AG04450 (cell line): Measurements from ENCODE around the gene PTX4. TPM values are rescaled to one million over a fixed set of nuclear protein-coding genes. Genes with fewer than 3 reads are reported as not detected.
"Not testable (repeated sequence)": the region's sequence is repeated elsewhere in the genome, so short reads cannot be mapped to it uniquely, and the experiment has no call there.

ENCODE experiments used
- CTCF ChIA-PET: fragments of 300-600, 350-600 bp; formaldehyde crosslinking; extraction: SDS; loops from one replicate; lab custom pipeline; 2022; ENCODE audit warnings: antibody characterized with exemption, inconsistent platforms; lab: Charles Lee
- POLR2A ChIA-PET: fragments of 350-600 bp; formaldehyde crosslinking; extraction: SDS; loops from one replicate; lab custom pipeline; 2021; ENCODE audit warnings: antibody characterized with exemption, inconsistent platforms; lab: Yijun Ruan, JAX
- DNase-seq: peaks from one replicate; pipeline ENCODE4 v3.0.0-alpha.2; 2011; ENCODE audit warnings: low read depth, low spot score
- H3K27ac ChIP-seq: one replicate; pipeline ENCODE4 v1.5.1; 2012; ENCODE audit warnings: low read depth, low read length, control low read depth
- H3K27me3 ChIP-seq: one replicate; pipeline ENCODE4 v1.6.0; 2012; ENCODE audit warnings: low read length; ENCODE audit not compliant: control insufficient read depth, insufficient read depth
- H3K4me3 ChIP-seq: 2 replicates; pipeline ENCODE4 v1.5.1; 2011; ENCODE audit warnings: mild to moderate bottlenecking, low read depth, low read length, control low read depth
- H3K9me3 ChIP-seq: 2 replicates; pipeline ENCODE4 v1.5.1; 2012; ENCODE audit warnings: low read length; ENCODE audit not compliant: control insufficient read depth, insufficient read depth
- polyA plus RNA-seq: library from polyadenylated mRNA; depleted of rRNA; stranded (reverse); fragments of >200 nt; gene quantifications from 2 replicates; pipeline ENCODE4 v1.2.3, GENCODE V29; 2011
- TF ChIP-seq, protein P1 (sequence below): IDR thresholded peaks from 2 replicates; pipeline ENCODE4 v1.5.1; 2011; ENCODE audit warnings: low read depth, low read length, control low read depth, inconsistent platforms

Gene PTX4
- polyA plus RNA-seq, 1 experiment: not detected

DNA sequence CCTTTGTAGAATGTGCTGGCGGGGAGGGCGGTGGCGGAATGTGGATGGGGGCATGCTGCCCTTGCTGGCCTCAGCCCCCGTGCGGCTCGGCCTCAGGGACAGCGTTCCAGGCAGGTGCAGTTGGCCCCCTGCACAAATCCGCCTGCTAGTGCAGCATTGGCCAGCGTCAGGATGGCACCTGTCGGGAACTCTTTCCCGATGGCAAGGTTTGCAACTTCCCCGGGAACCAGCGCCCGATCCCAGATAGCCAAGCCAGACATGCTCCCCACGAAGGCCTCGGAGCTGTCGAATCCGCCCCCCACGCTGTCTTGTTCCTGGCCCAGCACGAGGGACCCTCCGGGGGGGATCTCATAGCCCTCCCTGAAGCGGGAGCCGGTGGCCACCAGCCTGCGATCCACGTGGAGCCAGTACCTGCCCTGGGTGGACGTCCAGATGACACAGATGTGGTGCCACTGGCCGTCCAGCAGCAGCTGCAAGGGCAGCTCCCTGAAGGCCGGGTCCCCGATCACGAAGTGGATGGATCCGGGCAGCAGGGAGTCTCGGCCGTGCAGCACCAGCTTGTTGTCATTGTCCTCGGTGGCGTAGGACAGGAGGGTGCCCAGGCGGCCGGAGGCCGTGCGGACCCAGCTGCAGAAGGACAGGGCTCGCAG is 2.8 kb downstream of the PTX4 start:
- Histone ChIP-seq H3K4me3 (no peak overlapping the region), H3K27ac (no peak overlapping the region), H3K9me3 (peaks cover 7% of the 10 kb centered on the region; the same call in 1 of the 2 replicates), H3K27me3 (peaks cover 4% of the 10 kb centered on the region)
- no peak for DNase-seq
- TF ChIP-seq, protein P1, sequence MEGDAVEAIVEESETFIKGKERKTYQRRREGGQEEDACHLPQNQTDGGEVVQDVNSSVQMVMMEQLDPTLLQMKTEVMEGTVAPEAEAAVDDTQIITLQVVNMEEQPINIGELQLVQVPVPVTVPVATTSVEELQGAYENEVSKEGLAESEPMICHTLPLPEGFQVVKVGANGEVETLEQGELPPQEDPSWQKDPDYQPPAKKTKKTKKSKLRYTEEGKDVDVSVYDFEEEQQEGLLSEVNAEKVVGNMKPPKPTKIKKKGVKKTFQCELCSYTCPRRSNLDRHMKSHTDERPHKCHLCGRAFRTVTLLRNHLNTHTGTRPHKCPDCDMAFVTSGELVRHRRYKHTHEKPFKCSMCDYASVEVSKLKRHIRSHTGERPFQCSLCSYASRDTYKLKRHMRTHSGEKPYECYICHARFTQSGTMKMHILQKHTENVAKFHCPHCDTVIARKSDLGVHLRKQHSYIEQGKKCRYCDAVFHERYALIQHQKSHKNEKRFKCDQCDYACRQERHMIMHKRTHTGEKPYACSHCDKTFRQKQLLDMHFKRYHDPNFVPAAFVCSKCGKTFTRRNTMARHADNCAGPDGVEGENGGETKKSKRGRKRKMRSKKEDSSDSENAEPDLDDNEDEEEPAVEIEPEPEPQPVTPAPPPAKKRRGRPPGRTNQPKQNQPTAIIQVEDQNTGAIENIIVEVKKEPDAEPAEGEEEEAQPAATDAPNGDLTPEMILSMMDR: no peak
- POLR2A ChIA-PET: interaction anchor here (0.6 kb wide), 1 partner anchor 24 kb away, joined by 5 read pairs; no protein-coding TSS in a partner anchor
- CTCF ChIA-PET: no interaction called here

DNA sequence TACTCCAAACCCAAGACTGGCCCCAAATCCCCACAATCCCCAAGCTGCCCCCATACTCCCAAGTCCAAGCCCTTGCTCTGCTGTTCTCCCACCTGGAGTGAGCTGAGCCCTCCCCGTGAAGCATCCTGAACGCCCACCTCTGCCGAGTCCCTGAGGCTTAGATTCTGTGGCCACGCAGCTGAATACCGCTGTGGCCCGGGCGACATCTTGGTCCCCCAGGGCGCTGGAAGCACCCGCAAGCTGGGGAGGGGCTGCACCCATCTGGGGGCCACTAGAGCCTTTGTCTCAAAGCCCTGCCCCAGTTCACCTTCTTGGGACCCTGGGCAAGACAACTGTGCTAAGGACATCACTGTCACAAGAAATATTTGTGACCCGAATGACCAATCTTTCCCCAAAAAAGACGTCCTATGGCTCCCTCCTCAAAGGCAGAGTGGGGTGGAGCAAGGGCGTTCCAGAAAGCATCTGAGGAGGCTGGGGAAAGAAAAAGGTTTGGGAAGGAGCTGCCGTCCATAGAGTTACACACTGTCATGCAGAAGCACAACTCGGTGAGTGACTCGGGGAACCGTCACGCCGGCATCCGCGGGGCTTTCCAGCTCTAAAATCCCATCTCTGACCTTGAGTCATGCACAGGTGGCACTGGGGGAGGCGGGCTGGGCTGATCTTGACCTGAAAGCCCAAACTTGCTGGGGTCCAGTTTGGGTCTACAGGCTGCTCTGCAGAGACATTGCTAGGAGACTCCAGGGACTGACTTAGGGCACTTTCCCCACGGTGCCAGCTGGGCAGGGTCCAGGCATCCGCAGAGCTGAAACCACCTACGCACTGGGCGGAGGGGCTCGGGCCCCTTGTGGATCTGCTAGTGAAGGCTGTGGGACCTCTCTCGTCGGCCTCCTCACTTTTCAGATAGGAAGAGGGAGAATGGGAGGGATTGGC is 6.6 kb downstream of the PTX4 start:
- Histone ChIP-seq H3K27me3 (peaks cover 4% of the 10 kb centered on the region), H3K4me3 (no peak overlapping the region), H3K27ac (no peak overlapping the region), H3K9me3 (peaks cover 12% of the 10 kb centered on the region)
- ChIA-PET CTCF (no interaction called here), POLR2A (no interaction called here)
- DNase-seq: no peak
- TF ChIP-seq, protein P1: no peak

DNA sequence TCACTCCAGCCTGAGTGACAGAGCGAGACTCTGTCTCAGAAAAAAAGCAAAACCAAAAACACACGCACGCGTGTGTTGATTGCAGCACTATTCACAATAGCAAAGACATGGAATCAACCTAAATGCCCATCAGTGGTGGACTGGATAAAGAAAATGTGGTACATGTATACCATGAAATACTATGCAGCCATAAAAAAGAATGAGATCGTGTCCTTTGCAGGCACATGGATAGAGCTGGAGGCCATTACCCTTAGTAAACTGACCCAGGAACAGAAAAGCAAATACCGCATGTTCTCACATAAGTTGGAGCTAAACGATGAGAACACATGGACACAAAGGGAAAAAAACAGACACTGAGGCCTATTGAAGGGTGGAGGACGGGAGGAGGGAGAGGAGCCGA is 9.8 kb downstream of the PTX4 start:
- H3K27ac ChIP-seq, POLR2A ChIA-PET, H3K27me3 ChIP-seq, CTCF ChIA-PET, H3K4me3 ChIP-seq, H3K9me3 ChIP-seq, DNase-seq: not testable (repeated sequence)

DNA sequence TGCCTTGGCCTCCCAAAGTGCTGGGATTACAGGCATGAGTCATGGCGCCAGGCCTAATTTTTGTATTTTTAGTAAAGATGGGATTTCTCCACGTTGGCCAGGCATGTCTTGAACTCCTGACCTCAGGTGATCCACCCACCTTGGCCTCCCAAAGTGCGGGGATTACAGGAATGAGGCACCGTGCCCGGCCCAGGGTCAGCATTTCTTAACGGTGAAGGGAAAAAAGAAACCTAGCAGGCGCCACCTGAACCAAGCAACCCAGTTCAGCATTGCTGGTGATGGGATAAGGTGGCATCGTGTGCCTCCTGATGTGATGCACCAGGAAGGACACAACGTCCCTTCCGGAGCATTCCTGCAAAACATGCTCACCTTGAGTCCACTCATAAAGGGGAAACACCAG is 11.7 kb downstream of the PTX4 start:
- Histone ChIP-seq H3K27me3 (no peaks in the 10 kb centered on the region), H3K9me3 (peaks cover 8% of the 10 kb centered on the region), H3K27ac (no peak overlapping the region), H3K4me3 (no peak overlapping the region)
- no peak for DNase-seq
- TF ChIP-seq, protein P1: no peak
- POLR2A ChIA-PET: no interaction called here
- CTCF ChIA-PET: no interaction called here

DNA sequence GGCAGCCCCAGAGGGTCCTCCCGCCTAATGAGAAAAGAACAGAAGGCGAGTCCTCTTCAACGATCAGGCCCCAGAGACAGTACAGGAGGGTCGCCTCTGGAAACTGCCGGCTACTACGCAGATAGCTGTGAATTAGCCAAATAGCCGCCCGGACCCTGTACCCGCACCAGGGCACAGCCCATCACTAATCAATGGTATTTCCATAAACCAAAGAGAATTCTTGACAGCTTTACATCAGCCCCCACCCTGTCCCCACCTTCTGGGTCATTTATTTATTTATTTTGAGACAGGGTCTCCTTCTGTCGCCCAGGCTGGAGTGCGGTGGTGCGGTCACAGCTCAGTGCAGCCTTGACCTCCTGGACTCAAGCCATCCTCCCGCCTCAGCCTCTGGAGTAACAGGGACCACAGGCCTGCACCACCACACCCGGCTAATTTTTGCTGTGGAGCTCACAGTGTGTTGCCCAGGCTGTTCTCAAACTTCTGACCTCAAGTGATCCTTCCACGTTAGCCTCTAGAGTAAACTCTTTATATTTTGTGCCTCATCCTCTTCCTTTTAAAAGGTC is 13.1 kb downstream of the PTX4 start:
- Histone ChIP-seq H3K27ac (peak overlapping the region; percentile 39), H3K9me3 (peaks cover 21% of the 10 kb centered on the region), H3K27me3 (no peaks in the 10 kb centered on the region), H3K4me3 (peak overlapping the region; percentile 77)
- ChIA-PET POLR2A (no interaction called here), CTCF (no interaction called here)
- TF ChIP-seq, protein P1: no peak
- no peak for DNase-seq
